Chondrocyte (in vitro differentiated cells): Measurements from ENCODE around the gene TMSB15C. TPM values are rescaled to one million over a fixed set of nuclear protein-coding genes. Genes with fewer than 3 reads are reported as not detected.
"Not testable (repeated sequence)": the region's sequence is repeated elsewhere in the genome, so short reads cannot be mapped to it uniquely, and the experiment has no call there.

Experiments
- DNase-seq: peaks from one replicate; pipeline ENCODE4 v3.0.0; 2021; ENCODE audit warnings: mixed read lengths, low spot score
- H3K27ac Mint-ChIP-seq: one replicate; pipeline ENCODE4 v1.8.0; 2021; ENCODE audit warnings: mild to moderate bottlenecking, moderate library complexity, mixed read lengths; ENCODE audit not compliant: unreplicated experiment
- H3K27me3 Mint-ChIP-seq: 2 replicates; pipeline ENCODE4 v1.8.0; 2021; ENCODE audit warnings: low read depth, mixed read lengths
- H3K36me3 Mint-ChIP-seq: 2 replicates; pipeline ENCODE4 v1.8.0; 2021; ENCODE audit warnings: low read depth, mixed read lengths
- H3K4me1 Mint-ChIP-seq: 2 replicates; pipeline ENCODE4 v1.8.0; 2021; ENCODE audit warnings: low read depth, mild to moderate bottlenecking, mixed read lengths
- H3K4me3 Mint-ChIP-seq: one replicate; pipeline ENCODE4 v1.8.0; 2021; ENCODE audit warnings: mild to moderate bottlenecking, moderate library complexity, mixed read lengths; ENCODE audit not compliant: unreplicated experiment
- H3K9me3 Mint-ChIP-seq: 2 replicates; pipeline ENCODE4 v1.8.0; 2021; ENCODE audit warnings: low read depth, mixed read lengths
- long read RNA-seq: library from polyadenylated mRNA; stranded (forward); transcript quantifications from one replicate; pipeline ENCODE4 v2.0.0, GENCODE V29; 2021
- total RNA-seq: library from RNA; stranded (reverse); gene quantifications from 3 replicates; pipeline ENCODE4 v1.2.1, GENCODE V29; 2021
- TF ChIP-seq, protein P1 (sequence below): fragments of 200-600 bp; sonication (generic); IDR thresholded peaks from 2 replicates; pipeline ENCODE4 v1.5.0; 2021; ENCODE audit warnings: antibody characterized with exemption, mild to moderate bottlenecking, moderate library complexity

The TMSB15C gene
- 3.4 to 4.5 TPM (median 4.3 TPM) in 3 replicates for total RNA-seq
- long read RNA-seq, transcript TMSB15B-207 (3 exons, 947 nt): major isoform, 9 of 11 reads
- long read RNA-seq, partial matches to known transcripts: 0 of 11 reads
- long read RNA-seq, other reads (novel, unspliced or antisense): 2 of 11 reads

DNA sequence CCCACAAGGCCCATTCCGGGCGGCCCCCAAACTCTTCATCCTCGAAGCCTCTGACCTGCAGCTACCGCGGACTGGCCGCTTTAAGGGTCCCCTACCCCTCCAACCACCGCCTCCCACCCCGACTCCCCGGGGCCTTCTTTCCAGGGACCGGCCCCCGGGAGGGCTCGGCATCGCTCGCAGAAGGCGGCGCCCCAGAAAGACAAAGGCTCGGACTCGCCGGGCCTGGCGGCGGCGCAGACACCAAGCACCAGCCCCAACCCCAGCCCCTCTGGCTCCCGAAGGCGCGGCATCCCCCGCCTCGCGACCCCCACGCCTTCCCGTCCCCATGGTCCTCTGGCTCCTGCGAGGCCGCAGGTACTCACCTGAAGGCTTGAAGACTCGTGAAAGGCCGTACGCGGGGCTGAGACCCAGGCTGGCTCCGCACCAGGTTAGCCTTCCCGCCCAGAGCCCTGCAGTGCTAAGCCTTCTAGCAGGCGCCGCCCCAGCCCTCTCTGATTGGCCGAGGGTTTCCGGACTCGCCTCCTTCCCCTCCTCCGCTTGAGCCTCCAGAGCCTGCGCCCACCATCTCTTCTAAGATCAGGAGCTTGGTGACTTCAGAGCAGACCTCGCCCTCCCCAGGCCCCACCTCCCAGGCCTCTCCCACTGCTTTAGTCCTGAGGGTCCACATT, at the start of gene TMSB15C:
Gene TMSB15C, minus strand, starts transcription at position 459 of the 668 bp plus-strand sequence.
- DNase-seq, H3K27me3 Mint-ChIP-seq, H3K27ac Mint-ChIP-seq, H3K9me3 Mint-ChIP-seq, H3K4me1 Mint-ChIP-seq, H3K4me3 Mint-ChIP-seq, H3K36me3 Mint-ChIP-seq: not testable (repeated sequence)

DNA sequence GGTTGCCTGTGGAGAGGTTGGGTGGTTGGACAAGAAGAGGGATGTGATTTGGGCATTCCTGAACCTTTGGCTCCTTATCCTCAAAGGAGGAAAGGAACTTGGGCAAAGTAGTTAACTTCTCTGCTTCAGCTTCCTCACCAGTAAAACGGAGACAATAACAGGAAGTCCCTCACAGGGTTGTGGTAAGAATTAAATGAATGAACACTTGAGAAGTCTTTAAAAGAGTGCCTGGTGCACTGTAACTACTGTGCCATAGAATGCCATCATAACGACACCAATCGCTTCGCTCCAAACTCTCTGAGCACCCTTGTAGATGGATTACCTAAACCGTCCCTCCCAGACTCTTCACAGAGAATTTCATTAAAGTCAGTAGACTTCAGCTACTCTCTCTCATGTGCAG, 46.8 kb upstream of the TMSB15C start:
- no peaks in the 10 kb centered on the region for H3K27me3 Mint-ChIP-seq
- H3K27ac Mint-ChIP-seq: no peak overlapping the region
- TF ChIP-seq, protein P1, sequence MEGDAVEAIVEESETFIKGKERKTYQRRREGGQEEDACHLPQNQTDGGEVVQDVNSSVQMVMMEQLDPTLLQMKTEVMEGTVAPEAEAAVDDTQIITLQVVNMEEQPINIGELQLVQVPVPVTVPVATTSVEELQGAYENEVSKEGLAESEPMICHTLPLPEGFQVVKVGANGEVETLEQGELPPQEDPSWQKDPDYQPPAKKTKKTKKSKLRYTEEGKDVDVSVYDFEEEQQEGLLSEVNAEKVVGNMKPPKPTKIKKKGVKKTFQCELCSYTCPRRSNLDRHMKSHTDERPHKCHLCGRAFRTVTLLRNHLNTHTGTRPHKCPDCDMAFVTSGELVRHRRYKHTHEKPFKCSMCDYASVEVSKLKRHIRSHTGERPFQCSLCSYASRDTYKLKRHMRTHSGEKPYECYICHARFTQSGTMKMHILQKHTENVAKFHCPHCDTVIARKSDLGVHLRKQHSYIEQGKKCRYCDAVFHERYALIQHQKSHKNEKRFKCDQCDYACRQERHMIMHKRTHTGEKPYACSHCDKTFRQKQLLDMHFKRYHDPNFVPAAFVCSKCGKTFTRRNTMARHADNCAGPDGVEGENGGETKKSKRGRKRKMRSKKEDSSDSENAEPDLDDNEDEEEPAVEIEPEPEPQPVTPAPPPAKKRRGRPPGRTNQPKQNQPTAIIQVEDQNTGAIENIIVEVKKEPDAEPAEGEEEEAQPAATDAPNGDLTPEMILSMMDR: no peak

DNA sequence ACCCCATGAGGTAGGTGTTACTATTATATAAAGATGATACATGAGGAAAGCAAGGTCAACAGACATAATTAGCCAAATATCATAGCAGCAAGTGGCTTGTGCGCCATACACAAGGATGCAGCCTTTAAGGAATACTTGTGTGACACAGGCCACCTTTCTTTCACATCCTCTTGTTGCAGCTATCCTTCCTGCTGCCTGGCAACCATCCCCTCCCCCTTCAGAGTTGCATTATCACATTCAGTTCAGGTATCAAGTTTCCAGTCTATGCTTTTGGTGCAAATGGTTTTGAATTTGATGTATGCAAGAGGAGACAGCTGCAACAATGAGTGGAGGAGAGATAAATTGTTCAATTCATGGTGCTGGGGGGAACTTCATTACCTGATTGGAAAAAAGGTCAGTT, 42.7 kb upstream of the TMSB15C start:
- no peaks in the 10 kb centered on the region for H3K4me1 Mint-ChIP-seq
- no peak overlapping the region for H3K4me3 Mint-ChIP-seq
- DNase-seq: no peak
- no peaks in the 10 kb centered on the region for H3K9me3 Mint-ChIP-seq
- H3K36me3 Mint-ChIP-seq: no peaks in the 10 kb centered on the region
- TF ChIP-seq, protein P1: no peak
- no peak overlapping the region for H3K27ac Mint-ChIP-seq
- no peaks in the 10 kb centered on the region for H3K27me3 Mint-ChIP-seq

More for the DNA sequence above, 46.8 kb upstream of the TMSB15C start:
- Mint-ChIP-seq H3K9me3 (no peaks in the 10 kb centered on the region), H3K36me3 (no peaks in the 10 kb centered on the region), H3K4me3 (no peak overlapping the region), H3K4me1 (no peaks in the 10 kb centered on the region)
- no peak for DNase-seq

DNA sequence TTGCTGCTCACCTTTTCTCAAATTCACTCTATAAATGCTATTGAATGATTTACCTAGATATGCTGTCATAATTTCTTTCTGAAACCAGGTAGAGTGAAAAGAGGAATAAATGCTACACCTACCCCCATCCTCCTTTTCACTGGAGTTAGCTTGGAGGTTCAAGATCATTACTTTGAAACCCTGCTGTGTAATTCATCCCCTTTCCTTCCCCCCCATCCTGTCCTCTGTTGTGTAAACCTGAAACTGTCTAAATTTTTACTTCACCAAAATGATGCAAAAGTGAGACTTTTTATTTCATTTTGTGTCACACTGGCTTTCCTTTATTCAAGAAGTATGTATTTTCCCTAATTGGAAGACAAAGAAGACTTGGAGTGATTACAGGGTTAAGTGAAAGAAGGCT, 41.7 kb upstream of the TMSB15C start:
- TF ChIP-seq, protein P1: no peak
- H3K4me3 Mint-ChIP-seq: no peak overlapping the region
- H3K4me1 Mint-ChIP-seq: peaks cover 6% of the 10 kb centered on the region
- H3K27me3 Mint-ChIP-seq: no peaks in the 10 kb centered on the region
- no peaks in the 10 kb centered on the region for H3K9me3 Mint-ChIP-seq
- no peaks in the 10 kb centered on the region for H3K36me3 Mint-ChIP-seq
- DNase-seq: no peak
- H3K27ac Mint-ChIP-seq: no peak overlapping the region

DNA sequence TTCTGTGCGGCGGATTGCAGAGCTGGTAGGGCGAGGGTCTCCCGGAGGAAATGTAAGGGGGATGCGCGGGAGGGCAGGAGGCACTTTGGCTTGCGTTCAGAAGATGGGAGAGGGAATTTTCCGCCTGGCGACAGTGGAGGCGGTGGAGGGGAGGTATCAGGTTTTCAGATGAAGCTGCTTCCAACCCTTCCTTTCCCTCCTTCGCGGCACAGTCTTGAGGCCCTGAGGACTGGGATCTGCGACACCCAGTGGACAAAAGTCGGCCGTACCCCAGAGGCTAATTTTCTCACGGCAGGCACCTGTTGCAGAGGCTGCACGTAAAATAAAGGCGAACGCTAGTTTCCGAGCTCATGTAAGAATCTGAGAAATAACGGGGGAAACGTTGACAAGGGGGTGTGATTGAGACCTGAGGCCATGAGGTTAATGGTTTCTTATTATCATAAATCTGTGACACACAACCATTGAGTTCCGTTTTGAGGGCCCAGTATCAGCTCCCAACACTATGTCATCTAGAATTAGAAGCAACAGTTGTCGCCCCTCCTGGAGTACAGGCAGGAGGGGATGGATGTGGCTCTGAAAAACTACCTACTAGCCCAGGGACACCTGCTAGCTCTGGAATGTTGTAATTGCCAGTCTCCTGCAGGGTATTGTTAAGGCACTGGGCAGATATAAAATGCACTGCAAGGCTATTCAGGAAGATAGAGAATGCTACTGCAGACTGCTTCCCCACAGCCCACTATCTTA, 37.4 kb upstream of the TMSB15C start:
- peak overlapping the region; percentile 89 for H3K27ac Mint-ChIP-seq
- peaks cover 6% of the 10 kb centered on the region for H3K4me1 Mint-ChIP-seq
- no peaks in the 10 kb centered on the region for H3K9me3 Mint-ChIP-seq
- TF ChIP-seq, protein P1: peak; percentile 77
- H3K36me3 Mint-ChIP-seq: no peaks in the 10 kb centered on the region
- no peak for DNase-seq
- H3K4me3 Mint-ChIP-seq: peak overlapping the region; percentile 85
- H3K27me3 Mint-ChIP-seq: no peaks in the 10 kb centered on the region
